ENCODE data around the gene MRPS5.
"Not testable (repeated sequence)": the region's sequence is repeated elsewhere in the genome, so short reads cannot be mapped to it uniquely, and the experiment has no call there.

Gene MRPS5

DNA sequence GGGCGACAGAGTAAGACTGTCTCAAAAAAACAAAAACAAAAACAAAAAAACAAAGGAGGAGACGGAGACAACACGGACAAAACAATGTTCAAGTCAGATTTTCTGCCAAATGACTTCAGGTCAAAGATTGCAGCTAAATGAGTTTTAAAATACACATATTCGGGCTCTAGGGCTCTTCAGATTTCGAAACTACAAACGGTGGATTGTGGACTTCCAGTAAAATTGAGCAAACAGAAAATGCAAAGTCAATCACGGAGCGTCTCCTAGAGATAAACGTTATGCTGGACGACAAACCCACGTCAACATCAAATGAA is 558 bp downstream of the MRPS5 start:
- H3K9ac ChIP-seq (ENCODE audit: low read length) = peak overlapping the region; percentile 89
- H3K4me3 ChIP-seq (ENCODE audit: low read length) = peak overlapping the region; percentile 89
- H3K9me3 ChIP-seq (ENCODE audit: control insufficient read depth, low read length) = no peaks in the 10 kb centered on the region
- H3K4me1 ChIP-seq (ENCODE audit: control insufficient read depth, insufficient read depth, low read length) = peaks cover 10% of the 10 kb centered on the region
- no peaks in the 10 kb centered on the region for H3K36me3 ChIP-seq (ENCODE audit: control insufficient read depth, insufficient read depth, low read length)
- H3K27me3 ChIP-seq (ENCODE audit: control insufficient read depth, insufficient read depth, low read length) = no peaks in the 10 kb centered on the region

DNA sequence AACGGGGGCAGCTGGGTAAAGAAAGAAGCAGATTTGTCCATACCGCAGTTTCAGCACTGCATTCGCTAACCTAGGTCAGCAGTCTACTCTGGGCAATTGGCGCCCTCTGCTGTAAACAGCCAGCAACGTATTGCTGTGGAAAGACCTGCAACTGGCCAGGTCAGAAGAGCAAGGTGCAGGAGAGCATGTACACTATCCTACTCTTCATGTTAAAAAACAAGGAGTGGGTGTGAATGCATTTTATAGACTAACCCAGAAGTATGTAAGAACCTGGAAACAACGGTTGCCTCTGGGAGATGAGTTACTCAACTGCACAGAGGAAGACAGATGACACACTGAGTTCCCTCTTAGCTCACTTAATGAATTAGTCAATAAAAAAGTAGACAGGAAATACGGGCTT is 6.2 kb downstream of the MRPS5 start:
- Histone ChIP-seq H3K36me3 (ENCODE audit: control insufficient read depth, insufficient read depth, low read length) (no peaks in the 10 kb centered on the region), H3K9me3 (ENCODE audit: control insufficient read depth, low read length) (no peaks in the 10 kb centered on the region), H3K4me1 (ENCODE audit: control insufficient read depth, insufficient read depth, low read length) (peaks cover 8% of the 10 kb centered on the region), H3K27me3 (ENCODE audit: control insufficient read depth, insufficient read depth, low read length) (no peaks in the 10 kb centered on the region), H3K4me3 (ENCODE audit: low read length) (no peak overlapping the region), H3K9ac (ENCODE audit: low read length) (no peak overlapping the region)

DNA sequence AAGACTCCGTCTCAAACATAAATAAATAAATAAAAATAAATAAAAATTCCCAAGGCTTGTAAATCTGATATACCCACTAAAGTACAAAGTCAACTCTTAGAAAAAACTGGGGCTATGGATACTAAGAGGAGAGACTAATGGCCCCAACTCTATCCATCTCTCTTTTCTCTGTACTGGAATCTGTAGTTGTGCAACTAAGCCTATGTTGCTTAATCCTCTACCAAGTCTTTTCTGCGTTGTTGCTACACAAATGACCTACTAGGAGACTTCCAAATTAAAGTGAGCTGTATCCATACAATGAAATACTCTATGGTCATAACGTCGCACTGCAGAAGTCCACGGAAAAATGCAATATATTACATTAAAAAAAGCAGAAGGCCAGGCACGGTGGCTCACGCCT is 8.1 kb downstream of the MRPS5 start:
- Histone ChIP-seq H3K27me3 (ENCODE audit: control insufficient read depth, insufficient read depth, low read length) (no peaks in the 10 kb centered on the region), H3K4me3 (ENCODE audit: low read length) (no peak overlapping the region), H3K4me1 (ENCODE audit: control insufficient read depth, insufficient read depth, low read length) (no peaks in the 10 kb centered on the region), H3K9me3 (ENCODE audit: control insufficient read depth, low read length) (no peaks in the 10 kb centered on the region), H3K36me3 (ENCODE audit: control insufficient read depth, insufficient read depth, low read length) (no peaks in the 10 kb centered on the region), H3K9ac (ENCODE audit: low read length) (no peak overlapping the region)

DNA sequence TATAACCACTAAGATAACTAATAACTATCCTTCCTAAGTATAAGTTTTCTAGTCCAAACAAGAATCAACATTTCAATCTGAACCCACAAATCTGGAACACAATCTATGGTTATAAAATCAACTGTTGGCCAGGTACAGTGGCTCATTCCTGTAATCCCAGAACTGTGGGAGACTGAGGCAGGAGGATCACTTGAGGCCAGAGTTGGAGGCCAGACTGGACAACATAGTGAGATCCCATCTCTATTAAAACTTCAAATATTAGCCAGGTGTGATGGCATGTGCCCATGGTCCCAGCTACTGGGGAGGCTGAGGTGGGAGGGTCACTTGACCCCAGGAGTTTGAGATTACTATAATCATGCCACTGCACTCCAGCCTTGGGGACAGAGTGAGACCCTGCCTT is 11.2 kb downstream of the MRPS5 start:
- H3K36me3 ChIP-seq (ENCODE audit: control insufficient read depth, insufficient read depth, low read length) = peaks cover 10% of the 10 kb centered on the region
- no peaks in the 10 kb centered on the region for H3K4me1 ChIP-seq (ENCODE audit: control insufficient read depth, insufficient read depth, low read length)
- no peaks in the 10 kb centered on the region for H3K9me3 ChIP-seq (ENCODE audit: control insufficient read depth, low read length)
- no peak overlapping the region for H3K4me3 ChIP-seq (ENCODE audit: low read length)
- no peak overlapping the region for H3K9ac ChIP-seq (ENCODE audit: low read length)
- no peaks in the 10 kb centered on the region for H3K27me3 ChIP-seq (ENCODE audit: control insufficient read depth, insufficient read depth, low read length)

DNA sequence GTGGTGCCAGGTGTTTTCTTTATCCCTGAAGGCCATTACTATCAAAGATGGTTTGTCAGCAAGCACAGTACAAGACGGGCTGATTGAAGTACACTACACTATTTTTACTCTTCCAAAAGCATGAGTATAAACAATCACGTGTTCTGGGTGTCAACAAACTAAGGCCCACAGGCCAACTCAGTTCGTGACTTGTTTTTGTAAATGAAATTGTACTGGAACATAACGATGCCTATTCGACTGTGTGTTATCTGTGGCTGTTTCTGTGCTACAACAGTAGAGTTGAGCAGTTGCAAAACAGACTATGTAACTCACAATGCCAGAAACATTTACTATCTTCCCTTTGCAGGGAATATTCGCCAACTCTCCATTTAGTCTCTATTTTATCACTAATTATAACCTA is 12.3 kb downstream of the MRPS5 start:
- Histone ChIP-seq H3K36me3 (ENCODE audit: control insufficient read depth, insufficient read depth, low read length) (peaks cover 14% of the 10 kb centered on the region), H3K27me3 (ENCODE audit: control insufficient read depth, insufficient read depth, low read length) (no peaks in the 10 kb centered on the region), H3K9me3 (ENCODE audit: control insufficient read depth, low read length) (no peaks in the 10 kb centered on the region), H3K9ac (ENCODE audit: low read length) (no peak overlapping the region), H3K4me1 (ENCODE audit: control insufficient read depth, insufficient read depth, low read length) (no peaks in the 10 kb centered on the region), H3K4me3 (ENCODE audit: low read length) (no peak overlapping the region)

DNA sequence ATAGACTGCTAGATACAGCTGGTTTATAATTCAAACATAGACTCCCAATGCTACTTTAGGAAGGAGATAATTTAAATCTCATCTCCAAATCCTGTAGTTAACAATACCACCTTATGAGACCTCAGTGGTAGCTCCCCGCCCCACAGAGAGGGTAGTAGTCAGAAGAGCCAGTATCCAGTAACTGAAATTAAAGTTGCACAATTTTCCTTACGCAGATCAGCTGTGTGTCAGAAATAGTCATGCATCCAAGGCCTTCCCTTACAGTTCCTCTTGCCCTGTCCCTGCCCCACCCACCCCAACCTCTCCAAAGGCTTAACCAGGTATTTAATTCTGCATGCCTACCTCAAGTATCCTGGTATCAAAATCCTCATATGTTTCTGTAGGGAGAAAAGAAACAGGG is 15.5 kb downstream of the MRPS5 start:
- H3K4me3 ChIP-seq (ENCODE audit: low read length) = no peak overlapping the region
- H3K4me1 ChIP-seq (ENCODE audit: control insufficient read depth, insufficient read depth, low read length) = no peaks in the 10 kb centered on the region
- no peak overlapping the region for H3K9ac ChIP-seq (ENCODE audit: low read length)
- H3K9me3 ChIP-seq (ENCODE audit: control insufficient read depth, low read length) = no peaks in the 10 kb centered on the region
- no peaks in the 10 kb centered on the region for H3K27me3 ChIP-seq (ENCODE audit: control insufficient read depth, insufficient read depth, low read length)
- H3K36me3 ChIP-seq (ENCODE audit: control insufficient read depth, insufficient read depth, low read length) = peaks cover 14% of the 10 kb centered on the region

DNA sequence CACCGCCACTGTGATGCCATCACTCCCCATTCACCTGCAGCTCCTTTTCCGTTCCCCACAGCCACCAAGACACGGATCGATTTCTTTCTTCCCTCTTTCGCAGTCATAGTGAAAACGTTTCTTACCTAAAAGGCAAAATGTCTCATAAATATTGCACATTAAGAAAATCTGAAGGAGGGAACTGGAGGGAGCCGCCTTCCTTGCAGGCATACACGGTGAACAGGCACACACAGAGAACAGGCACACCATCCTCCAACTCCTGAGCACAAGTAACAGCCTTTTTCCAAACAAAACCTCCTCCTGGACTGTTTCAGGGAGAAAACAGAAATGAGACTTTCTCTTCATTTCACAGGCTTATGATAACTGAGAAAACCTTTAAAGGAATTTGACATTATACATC is 17.0 kb downstream of the MRPS5 start:
- Histone ChIP-seq H3K4me3 (ENCODE audit: low read length) (no peak overlapping the region), H3K27me3 (ENCODE audit: control insufficient read depth, insufficient read depth, low read length) (no peaks in the 10 kb centered on the region), H3K36me3 (ENCODE audit: control insufficient read depth, insufficient read depth, low read length) (peaks cover 14% of the 10 kb centered on the region)

DNA sequence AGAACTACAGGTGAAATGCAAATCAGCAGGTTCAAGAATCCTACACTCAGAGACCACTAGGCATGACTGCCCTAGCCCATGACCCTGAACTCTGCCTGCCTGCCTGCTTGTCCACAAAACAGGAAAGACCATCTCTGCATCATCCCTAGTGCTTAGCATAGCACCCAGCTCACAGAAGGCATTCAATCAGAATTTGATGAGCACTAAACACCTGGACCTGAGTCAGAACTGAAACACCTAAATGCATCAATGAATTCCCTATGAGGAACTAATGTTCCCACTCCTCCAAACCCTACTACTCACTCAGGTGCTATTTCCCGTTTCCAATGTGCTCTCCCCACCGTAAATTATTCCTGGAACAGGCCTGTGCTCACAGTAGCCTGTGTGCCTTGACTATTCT is 21.7 kb downstream of the MRPS5 start:
- H3K9me3 ChIP-seq (ENCODE audit: control insufficient read depth, low read length) = no peaks in the 10 kb centered on the region
- H3K36me3 ChIP-seq (ENCODE audit: control insufficient read depth, insufficient read depth, low read length) = peaks cover 4% of the 10 kb centered on the region
- H3K9ac ChIP-seq (ENCODE audit: low read length) = no peak overlapping the region
- no peaks in the 10 kb centered on the region for H3K4me1 ChIP-seq (ENCODE audit: control insufficient read depth, insufficient read depth, low read length)
- H3K4me3 ChIP-seq (ENCODE audit: low read length) = no peak overlapping the region
- H3K27me3 ChIP-seq (ENCODE audit: control insufficient read depth, insufficient read depth, low read length) = no peaks in the 10 kb centered on the region

More for the DNA sequence above, 17.0 kb downstream of the MRPS5 start:
- Histone ChIP-seq H3K9me3 (ENCODE audit: control insufficient read depth, low read length) (no peaks in the 10 kb centered on the region), H3K9ac (ENCODE audit: low read length) (no peak overlapping the region), H3K4me1 (ENCODE audit: control insufficient read depth, insufficient read depth, low read length) (no peaks in the 10 kb centered on the region)

DNA sequence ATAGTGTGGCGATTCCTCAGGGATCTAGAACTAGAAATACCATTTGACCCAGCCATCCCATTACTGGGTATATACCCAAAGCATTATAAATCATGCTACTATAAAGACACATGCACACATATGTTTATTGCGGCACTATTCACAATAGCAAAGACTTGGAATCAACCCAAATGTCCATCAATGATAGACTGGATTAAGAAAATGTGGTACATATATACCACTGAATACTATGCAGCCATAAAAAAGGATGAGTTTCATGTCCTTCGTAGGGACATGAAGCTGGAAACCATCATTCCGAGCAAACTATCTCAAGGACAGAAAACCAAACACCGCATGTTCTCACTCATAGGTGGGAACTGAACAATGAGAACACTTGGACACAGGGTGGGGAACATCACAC is 23.3 kb downstream of the MRPS5 start:
- H3K9ac ChIP-seq (ENCODE audit: low read length); H3K36me3 ChIP-seq (ENCODE audit: control insufficient read depth, insufficient read depth, low read length); H3K9me3 ChIP-seq (ENCODE audit: control insufficient read depth, low read length); H3K4me1 ChIP-seq (ENCODE audit: control insufficient read depth, insufficient read depth, low read length); H3K27me3 ChIP-seq (ENCODE audit: control insufficient read depth, insufficient read depth, low read length); H3K4me3 ChIP-seq (ENCODE audit: low read length): not testable (repeated sequence)

DNA sequence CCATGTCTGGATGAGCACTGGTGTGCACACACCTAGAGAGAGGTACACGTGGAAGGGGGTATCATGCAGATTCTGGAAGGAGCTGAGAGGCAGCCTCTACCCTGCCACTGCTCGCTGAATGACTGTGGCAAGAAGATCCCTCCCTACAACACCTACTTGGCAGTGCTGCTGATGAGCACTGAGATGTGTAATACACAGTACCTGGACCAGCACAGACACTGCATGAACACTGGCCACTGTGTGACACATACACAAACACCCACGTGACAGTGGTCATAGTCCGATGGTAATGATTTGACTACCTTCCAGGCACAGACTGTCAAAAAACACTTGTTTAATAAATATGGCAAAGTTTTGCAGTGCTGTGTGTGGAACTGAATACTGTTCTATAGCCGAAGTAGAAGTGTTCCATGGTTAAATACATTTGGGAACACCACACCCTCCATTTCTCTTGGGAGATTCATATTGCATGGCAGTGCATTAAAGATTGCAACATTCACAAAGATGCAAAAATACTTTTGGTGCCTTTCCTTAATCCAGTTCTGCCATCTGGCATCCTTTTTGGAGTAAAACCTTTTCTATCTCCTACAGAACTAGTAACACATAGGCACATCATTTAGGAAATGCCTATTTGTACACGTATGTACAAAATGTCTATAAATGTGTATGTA is 29.6 kb downstream of the MRPS5 start:
- no peak overlapping the region for H3K9ac ChIP-seq (ENCODE audit: low read length)
- H3K4me3 ChIP-seq (ENCODE audit: low read length) = no peak overlapping the region
- no peaks in the 10 kb centered on the region for H3K36me3 ChIP-seq (ENCODE audit: control insufficient read depth, insufficient read depth, low read length)
- no peaks in the 10 kb centered on the region for H3K9me3 ChIP-seq (ENCODE audit: control insufficient read depth, low read length)
- no peaks in the 10 kb centered on the region for H3K27me3 ChIP-seq (ENCODE audit: control insufficient read depth, insufficient read depth, low read length)
- H3K4me1 ChIP-seq (ENCODE audit: control insufficient read depth, insufficient read depth, low read length) = no peaks in the 10 kb centered on the region

DNA sequence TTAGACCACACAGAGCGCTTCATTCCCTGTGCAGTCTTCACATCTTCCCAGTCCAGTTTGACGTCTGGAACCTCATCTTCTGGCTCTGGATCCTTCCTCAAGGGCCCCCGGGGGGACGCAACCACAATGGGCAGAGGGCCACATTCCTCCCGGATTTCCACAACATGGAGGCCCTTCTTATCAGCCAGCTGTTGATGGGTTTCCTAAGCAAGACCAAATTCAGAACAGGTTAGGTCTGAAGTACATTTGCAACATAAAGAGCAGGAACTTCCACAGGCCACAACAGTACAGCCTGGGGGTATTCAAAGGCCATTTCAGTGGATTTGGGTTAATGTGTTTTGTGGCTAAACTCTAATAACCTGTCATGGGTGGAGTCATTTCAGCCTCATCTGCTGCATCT is 34.2 kb downstream of the MRPS5 start:
- Histone ChIP-seq H3K4me3 (ENCODE audit: low read length) (no peak overlapping the region), H3K36me3 (ENCODE audit: control insufficient read depth, insufficient read depth, low read length) (no peaks in the 10 kb centered on the region), H3K9ac (ENCODE audit: low read length) (no peak overlapping the region), H3K9me3 (ENCODE audit: control insufficient read depth, low read length) (no peaks in the 10 kb centered on the region), H3K4me1 (ENCODE audit: control insufficient read depth, insufficient read depth, low read length) (no peaks in the 10 kb centered on the region), H3K27me3 (ENCODE audit: control insufficient read depth, insufficient read depth, low read length) (no peaks in the 10 kb centered on the region)

DNA sequence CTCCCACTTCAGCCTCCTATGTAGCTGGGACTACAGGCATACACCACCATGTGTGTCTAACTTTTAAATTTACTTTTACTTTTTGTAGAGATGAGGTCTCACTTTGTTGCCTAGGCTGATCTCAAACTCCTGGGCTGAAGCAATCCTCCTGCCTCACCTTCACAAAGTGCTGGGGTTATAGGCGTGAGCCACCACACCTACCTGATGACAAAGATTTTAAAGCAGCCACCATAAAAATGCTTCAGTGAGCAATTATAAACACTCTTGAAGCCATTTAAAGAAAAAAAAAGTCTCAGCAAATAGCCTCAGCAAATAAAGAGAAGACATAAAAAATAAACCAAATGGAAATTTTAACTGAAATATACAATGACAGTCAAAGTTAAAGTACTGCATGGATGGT is 35.6 kb downstream of the MRPS5 start:
- no peaks in the 10 kb centered on the region for H3K27me3 ChIP-seq (ENCODE audit: control insufficient read depth, insufficient read depth, low read length)
- H3K4me1 ChIP-seq (ENCODE audit: control insufficient read depth, insufficient read depth, low read length) = no peaks in the 10 kb centered on the region
- H3K4me3 ChIP-seq (ENCODE audit: low read length) = no peak overlapping the region
- H3K9me3 ChIP-seq (ENCODE audit: control insufficient read depth, low read length) = no peaks in the 10 kb centered on the region
- no peak overlapping the region for H3K9ac ChIP-seq (ENCODE audit: low read length)
- H3K36me3 ChIP-seq (ENCODE audit: control insufficient read depth, insufficient read depth, low read length) = no peaks in the 10 kb centered on the region

DNA sequence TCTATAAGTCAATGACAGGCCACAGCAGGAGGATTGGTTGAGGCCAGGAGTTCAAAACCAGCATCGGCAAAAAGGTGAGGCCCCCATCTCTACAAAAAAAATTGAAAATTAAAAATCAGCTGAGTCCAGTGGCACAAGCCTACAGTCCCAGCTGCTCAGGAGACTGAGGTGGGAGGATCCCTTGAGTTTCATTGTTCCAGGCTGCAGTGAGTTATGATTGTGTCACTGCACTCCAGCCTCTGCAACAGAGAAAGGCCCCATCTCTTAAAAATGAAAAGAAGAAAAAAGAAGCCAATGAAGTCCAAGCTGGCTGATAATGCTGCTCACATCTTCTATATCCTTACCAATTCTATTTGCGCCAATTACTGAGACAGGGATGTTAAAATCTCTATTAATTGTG is 39.1 kb downstream of the MRPS5 start:
- Histone ChIP-seq H3K9ac (ENCODE audit: low read length) (no peak overlapping the region), H3K36me3 (ENCODE audit: control insufficient read depth, insufficient read depth, low read length) (no peaks in the 10 kb centered on the region)

More for the DNA sequence above, 39.1 kb downstream of the MRPS5 start:
- H3K27me3 ChIP-seq (ENCODE audit: control insufficient read depth, insufficient read depth, low read length) = no peaks in the 10 kb centered on the region
- no peak overlapping the region for H3K4me3 ChIP-seq (ENCODE audit: low read length)
- H3K9me3 ChIP-seq (ENCODE audit: control insufficient read depth, low read length) = no peaks in the 10 kb centered on the region
- H3K4me1 ChIP-seq (ENCODE audit: control insufficient read depth, insufficient read depth, low read length) = peaks cover 7% of the 10 kb centered on the region

Measured in mucosa of stomach (tissue), 1 donor.